Sciatic nerve (tissue), 2 donors: Measurements from ENCODE around the gene NPFF. TPM values are rescaled to one million over a fixed set of nuclear protein-coding genes. Genes with fewer than 3 reads are reported as not detected.

Source experiments
- ATAC-seq: fragments of 200-7000 bp; cut with Tn5 transposase; one replicate; pipeline ENCODE4 v1.9.1; 2020; ENCODE audit warnings: mild to moderate bottlenecking, moderate library complexity
- DNase-seq: peaks from one replicate; pipeline ENCODE4 v3.0.0-alpha.2; 2020; ENCODE audit warnings: low spot score
- intact Hi-C: fragments of 100-400 bp; cut with DNase I; formaldehyde crosslinking; loops from one replicate; pipeline ENCODE4 v1.14.2; 2022
- total RNA-seq: library from RNA; stranded (reverse); fragmentation: NEBNext Ultra II Directional; extraction: Animal tissue kit (Norgen Biotek cat#: 25700); gene quantifications from one replicate; pipeline ENCODE4 v1.2.1, GENCODE V29; 2021
- donor health status: DM: no; HTN: no; CAD: no.
- donor health status: DM: no; HTN: no; CAD: no.

Gene NPFF
- total RNA-seq, 1 donor from 2014 or later = not detected

DNA sequence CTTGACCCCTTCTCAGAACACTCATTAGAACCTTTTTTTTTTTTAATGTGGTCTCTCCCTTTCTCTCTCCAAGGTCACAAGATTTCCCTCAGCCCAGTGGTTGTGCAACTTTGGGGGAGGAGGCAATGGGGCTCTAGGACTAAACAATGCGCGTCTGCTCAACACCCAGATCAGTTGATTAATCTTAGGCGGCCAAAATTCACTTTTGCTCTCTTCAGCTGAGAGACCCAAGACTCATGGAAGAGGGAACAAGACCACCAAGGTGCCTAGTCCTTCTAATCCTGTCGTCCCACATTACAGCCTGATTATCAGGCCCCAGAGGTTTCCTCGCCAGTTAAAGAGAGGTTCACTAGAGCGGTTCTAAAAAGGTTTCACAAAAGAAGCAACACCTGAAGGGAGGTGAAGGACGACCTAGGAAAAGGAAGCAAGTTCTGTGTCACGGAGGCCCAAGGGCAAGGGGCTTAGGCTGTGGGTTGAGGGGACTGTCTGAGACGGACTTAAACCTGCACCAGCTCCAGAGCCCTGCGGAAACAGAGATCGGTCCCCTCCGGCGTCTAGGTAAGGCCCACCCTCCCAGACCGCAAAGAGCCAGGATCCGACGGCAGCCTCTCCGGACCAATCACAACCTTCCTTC is 7.0 kb downstream of the NPFF start:
- ATAC-seq (peak; percentile 56), DNase-seq (peak; percentile 81)
- intact Hi-C loops = loop anchor here (10.0 kb wide), 2 partner anchors 45 to 145 kb away; partner anchors contain the start of gene PCBP2

DNA sequence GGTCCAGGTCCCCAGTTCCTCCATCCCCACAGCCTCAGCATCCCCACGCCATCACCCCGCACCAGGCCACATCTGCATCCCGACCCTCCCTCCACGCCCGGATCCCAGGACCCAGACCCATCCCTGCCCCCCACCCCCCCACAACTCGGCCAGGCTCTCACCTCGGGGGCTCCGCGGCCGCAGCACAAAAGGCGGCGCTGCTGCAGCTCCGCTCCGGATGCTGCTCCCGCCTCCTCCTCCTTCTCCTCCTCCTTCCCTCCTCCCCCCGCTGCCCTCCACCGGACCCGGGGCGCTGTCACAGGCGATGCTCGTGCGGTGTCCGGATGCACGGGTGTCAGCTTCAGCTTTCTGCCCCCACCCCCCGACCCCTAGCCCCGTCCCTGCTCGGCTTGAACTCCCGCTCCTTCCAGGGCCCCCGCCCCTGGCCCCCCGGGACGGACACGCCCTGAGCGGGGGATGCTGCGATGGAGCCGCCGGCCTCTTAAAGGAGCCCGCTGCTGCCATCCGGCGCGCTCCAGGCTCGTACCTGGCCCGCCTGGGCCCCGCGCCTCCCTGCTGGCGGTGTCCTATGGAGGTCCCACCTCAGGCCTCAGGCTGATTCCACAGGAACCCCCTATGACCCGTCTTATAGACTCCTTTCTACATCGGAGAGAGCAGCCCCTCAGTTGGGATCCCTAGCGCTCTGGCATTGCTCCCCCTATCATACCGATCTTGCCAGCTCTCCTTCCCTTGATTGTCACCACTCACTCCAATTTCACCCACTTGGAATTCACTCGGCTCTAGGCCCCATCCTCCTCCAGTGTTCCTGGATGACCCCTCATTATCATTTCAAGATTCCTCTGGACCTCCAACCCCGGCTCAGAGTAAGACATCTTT is 7.8 kb downstream of the NPFF start, which contains the start of gene MAP3K12:
Gene MAP3K12, minus strand, starts transcription at position 193 of the 876 bp plus-strand sequence. CDS start 12,067 bp downstream, outside the sequence.
- ATAC-seq (peak; percentile 7), DNase-seq (peak; percentile 86)
- intact Hi-C loops = loop anchor here (10.0 kb wide), 2 partner anchors 45 to 145 kb away; partner anchors contain the start of gene PCBP2

DNA sequence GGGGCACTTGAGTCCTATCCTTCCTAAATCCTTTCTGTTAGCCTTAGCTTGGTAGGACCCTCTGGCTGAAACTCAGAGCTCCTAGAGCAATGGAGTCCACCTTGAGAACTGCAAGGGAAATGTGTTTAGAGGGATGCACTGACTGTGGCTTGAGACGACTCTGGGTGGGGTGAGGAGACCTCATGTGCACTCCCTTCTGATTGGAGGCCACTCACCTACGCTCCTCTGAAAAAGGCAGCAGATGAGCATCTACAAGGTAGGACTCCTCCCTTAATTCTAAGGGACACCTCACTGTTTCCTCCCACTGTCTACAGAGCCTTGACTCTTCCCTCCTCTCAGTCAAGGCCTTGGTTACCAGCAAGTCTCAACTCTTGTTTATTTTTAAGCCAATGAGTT is 9.1 kb downstream of the NPFF start:
- intact Hi-C loops = no loop called here
- ATAC-seq = no peak

DNA sequence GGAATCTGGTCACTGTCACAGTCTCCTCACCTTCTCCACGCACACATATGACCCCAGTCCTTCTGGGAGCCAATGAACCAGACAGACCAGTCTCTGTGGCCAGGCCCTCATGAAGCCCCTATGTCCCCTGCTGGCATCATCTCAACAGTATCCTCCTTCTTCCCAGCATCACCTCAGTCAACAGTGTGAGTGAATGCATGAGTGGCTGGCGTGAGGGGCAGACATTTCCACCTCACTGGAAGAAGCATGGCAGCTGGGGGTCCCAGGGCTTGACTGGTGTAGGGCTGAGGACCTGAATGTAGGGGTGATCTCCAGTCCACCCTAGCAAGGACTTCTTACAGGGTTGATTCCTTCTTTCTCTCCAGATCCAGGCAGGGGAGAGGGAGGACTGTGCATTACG is 9.8 kb downstream of the NPFF start:
- intact Hi-C loops = no loop called here
- no peak for ATAC-seq
- DNase-seq = peak; percentile 54

More for the DNA sequence above, 9.1 kb downstream of the NPFF start:
- no peak for DNase-seq

DNA sequence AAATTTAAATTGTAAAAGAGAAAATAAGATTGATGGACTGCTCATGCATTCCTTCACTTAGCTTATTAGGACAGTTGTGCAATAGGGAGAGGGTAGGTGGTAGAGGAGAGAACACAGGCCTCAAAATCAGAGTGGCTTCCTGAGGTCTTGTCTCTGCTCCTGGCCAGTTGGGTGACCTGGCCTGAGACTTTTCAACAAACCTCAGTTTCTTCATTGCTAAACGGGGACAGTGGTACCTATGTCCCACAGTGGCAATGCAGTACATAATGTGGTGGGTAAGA is 10.6 kb downstream of the NPFF start:
- no peak for DNase-seq
- ATAC-seq = no peak
- intact Hi-C loops = no loop called here

DNA sequence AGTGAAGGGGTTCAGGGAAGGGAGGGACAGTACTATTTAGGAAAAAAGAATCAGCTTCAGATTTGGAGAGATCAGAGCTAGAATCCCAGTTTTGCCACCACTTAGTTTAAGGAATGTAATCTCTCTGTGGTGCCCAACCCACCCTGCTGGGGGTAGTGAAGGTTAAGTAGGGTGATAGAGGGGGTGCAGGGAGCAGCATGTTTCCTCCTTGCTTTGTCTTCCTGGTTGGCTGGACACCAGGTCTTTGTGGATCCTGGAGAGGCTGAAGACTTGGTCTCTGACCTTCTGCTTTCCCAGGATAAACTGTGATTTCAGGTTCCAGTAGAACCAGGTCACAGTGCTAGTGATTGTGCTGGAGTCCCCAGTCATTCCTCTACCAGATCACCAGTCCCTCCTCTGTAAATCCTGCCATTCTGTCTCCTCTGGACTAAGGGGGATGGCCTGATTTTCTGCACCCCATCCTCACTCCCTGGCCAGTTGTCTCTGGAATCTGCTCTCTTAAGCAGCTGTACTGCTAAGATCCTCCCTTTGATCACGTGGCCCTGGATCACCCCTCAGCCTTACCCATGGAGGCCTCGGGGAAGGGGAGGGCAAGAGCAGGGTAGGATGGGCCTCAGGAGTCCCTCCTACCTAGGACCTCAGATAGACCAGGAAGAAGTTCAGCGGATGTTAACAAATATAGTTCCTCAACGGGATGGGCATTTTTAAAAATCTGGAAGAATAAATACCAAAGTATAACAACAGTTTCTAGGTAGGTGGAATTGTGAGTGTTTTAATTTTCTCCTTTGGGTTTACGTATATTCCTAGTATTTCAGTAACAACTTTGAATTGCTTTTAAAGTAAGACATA is 11.2 kb downstream of the NPFF start:
- ATAC-seq = peak; percentile 35
- intact Hi-C loops = no loop called here

DNA sequence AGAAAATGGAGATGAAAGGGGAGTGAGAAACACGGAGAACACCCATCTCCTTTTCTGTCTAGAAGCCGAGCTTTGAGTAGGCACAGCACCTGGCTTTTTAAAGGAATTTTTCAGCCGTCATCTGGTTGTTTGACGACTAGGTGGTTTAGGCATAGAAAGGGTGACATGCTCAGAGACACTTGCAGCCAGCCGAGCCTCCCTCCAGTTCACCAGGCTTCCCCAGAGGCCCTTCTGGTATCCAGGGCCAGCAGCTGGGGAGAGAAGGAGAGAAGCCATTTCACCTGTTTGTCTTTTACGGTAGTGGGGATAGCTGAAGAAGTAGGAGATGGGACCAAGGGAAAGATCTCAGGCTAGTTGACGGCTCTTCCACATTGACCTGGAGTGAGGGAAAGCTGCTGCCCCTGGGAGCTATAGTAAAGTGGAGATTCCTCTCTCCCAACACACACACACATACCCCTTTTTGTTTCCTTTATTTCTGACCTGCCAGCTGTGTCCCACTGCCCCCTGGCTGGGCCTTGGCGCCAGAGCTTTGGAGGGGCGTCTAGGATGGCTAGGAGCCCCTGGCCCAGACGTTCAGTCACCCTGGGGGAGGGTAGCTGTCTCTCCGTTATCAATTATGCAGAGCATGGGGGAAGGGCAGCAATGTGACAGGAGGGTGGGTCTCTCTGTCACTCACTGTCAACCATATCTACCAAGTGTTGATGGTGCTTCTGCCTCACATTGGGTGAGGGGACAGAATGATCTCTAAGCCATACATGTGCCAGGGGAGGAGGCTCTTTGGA is 13.5 kb downstream of the NPFF start:
- DNase-seq (peak; percentile 54), ATAC-seq (no peak)
- intact Hi-C loops = no loop called here

More for the DNA sequence above, 11.2 kb downstream of the NPFF start:
- DNase-seq = peak; percentile 82

DNA sequence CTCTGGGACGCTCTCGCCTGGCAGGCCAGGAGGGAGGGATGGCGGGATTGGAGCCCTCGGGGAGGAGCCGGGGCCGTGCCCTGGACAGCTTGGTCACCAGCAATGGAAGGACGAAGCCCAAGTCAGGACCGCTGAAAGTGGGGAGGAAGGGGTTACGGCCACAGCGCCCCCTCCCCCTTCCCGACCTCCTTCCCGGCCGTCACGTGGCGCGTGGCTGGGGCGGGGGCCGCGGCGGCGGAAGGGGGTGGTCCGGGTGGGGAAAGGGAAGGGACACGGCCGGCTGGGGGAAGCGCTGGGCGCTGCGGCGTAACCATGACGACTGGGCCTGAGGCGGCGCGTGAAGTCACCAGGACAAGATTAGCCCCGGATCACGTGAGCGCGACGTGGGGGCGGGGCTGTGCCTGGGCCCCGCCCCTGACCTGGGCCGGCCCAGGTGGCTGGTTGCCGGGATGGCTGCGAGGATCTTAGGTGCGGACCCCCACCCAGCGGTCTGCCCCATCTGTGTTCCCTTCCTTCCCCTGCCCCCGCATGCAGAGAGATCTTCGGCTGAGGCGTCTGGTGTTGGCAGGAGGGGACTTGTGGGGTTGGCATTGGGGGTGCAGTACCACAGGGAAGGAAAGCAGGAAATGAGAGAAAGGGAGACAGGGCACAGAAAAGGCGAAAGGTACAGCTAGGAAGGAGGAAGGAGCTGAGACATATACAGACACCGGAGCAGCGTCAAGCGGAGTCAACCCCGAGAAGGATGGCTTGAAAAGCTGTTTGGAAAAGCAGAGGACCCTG is 14.3 kb downstream of the NPFF start:
- ATAC-seq (peak; percentile 95), DNase-seq (peak; percentile 97)
- intact Hi-C loops = no loop called here

DNA sequence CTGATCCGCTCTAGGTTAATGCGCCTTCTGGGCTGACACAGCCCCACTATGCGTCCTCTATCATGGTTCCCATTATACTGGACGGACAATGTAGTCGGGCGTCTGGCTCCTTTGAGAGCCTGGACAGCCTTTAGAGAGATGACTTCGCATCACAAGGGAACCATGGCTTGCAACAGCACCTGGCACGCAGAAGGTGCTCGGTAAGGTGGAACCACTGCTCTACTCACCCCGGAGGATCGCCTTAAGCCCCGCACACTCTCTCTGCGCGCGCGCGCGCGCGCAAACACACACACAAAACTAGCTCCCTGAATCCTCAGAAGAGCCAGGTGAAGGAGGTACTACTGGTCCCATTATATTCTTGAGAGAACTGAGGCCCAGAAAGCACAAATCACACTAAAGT is 15.1 kb downstream of the NPFF start:
- no peak for ATAC-seq
- peak; percentile 57 for DNase-seq
- intact Hi-C loops = no loop called here

DNA sequence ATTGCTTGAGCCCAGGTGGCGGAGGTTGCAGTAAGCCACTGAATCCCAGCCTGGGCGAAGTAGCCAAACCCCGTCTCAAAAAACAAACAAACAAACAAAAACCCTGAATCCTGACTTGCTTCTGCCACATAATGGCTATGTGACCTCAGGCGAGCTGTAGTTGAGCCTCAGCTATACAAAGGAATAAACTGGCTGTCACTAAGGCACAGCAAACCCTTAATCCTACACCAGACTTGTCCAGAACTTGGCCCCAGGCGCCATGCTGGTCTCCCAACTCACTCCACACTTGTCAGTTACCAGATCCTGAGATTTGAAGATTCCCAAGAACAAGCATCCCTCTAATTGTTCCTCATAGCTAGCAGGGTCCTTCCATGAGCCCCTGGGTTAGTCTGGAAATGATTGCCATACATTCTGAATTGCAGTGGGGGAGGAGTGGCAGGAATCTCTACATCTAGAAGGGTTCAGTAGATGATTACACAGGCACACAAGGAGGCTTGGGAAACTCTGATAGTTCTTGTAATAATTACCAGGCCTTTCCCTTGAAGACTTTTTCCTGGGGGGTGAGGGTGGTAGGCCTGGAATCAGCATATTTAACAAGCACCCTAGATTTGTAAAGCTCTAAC is 17.9 kb downstream of the NPFF start:
- intact Hi-C loops = no loop called here
- ATAC-seq (no peak), DNase-seq (peak; percentile 30)

DNA sequence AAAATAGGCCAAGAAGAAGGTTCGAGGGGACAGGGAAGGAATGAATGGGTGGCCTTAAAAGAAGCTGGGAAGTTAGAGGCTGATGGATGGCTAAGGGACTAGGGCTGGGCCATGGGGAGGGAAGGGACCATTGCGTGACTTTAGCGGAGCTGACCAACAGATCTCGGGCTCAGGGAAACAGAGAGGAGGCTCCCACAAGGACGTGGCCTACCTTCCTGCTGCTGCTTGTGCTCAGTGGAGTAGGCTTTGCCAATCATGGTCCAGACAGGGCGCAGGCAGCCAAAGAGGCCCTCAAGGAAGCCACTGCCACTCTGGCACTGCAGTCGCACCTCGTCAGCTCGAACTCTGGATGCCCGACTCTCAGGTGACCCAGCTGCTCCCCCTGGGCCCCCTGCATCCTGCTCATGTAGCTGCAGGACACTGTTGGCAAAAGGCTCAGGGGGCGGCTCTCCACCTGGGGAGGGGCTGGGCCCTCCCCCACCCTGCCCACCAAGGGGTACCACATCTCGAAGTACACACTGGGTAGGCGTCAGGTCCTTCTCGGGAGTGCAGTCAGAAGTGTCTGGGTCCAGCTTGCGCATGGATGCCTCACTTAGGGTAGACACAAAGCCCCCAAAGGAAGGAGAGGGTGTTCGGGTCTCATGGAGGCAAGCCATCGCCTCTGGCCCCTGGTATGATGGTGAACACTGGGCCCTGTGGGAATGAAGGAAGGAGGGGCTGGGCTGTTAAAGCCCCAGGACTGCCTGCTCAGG is 20.4 kb downstream of the NPFF start:
- intact Hi-C loops = no loop called here
- no peak for ATAC-seq
- peak; percentile 50 for DNase-seq

DNA sequence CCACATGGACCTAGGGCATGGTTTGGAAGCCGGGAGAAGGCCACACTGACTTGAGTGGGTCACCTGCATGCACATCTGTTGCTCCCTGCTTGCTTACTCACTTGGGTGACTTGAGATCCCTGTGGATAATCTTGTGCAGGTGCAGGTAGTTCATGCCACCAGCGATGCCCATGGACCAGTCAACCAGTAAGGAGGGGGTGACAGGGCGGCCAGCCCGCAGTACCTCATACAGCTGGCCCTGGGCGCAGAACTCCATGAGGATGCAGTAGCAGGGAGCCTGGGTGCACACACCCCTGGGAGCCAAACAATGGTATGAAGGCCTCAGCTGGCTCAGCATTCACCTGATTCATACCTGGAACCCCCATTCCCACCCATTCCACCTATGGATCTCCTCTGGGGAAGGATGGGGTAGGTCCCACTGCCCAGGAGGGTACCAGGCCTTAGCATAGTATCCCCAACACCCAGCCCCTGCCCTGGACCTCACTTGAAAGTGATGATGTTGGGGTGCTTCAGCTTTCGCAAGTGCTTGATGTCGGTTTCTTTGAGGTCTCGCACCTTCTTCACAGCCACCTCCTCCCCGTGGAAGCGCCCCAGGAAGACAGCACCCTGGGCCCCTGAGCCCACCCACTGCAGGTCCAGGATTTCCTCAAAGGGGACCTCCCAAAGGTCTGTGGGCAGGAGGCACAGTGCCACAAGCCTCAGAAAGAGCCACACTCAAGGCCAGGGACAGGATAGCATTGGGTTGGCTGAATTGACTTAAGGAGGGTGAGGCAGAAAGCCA is 21.1 kb downstream of the NPFF start:
- DNase-seq = peak; percentile 57
- intact Hi-C loops = no loop called here
- no peak for ATAC-seq

DNA sequence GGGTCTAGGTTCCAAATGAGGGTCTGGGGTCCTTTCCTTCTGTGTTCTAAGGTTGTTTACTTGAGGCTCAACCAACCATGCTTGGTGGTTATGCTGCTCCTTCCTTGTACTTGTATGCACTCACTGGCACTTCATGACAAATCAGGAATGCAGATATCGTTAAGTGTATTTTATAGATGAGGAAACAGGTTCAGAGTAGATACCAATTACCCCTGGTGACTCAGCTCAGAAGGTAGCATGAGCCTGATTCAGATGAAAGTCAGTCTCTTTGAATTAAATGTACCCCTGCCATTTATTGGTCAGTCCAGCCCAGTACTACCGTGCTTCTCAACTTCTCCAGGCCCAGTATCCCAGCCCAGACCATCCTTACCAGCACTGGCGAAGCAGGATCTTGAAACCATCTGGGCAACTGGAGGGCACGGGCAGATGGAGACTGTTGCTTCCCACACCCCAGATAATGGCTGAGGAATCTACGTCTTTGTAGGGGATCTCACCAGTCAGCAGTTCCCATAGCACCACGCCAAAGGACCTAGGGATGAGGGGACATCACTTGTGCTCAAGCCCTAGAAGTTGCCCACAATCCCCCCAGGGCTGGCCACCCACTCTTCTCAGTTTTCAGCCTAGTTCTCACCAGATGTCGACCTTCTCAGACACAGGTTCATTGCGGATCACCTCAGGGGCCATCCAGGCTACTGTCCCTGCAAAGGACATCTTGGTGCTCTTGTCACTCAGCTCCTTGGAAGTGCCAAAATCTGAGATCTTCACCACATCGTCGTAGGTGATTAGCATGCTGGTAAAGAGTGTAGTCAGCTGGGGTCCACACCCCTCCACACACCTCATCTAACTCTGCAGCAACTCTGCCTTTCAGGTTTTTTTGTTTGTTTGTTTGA is 22.4 kb downstream of the NPFF start:
- intact Hi-C loops = no loop called here
- DNase-seq (peak; percentile 46), ATAC-seq (no peak)

DNA sequence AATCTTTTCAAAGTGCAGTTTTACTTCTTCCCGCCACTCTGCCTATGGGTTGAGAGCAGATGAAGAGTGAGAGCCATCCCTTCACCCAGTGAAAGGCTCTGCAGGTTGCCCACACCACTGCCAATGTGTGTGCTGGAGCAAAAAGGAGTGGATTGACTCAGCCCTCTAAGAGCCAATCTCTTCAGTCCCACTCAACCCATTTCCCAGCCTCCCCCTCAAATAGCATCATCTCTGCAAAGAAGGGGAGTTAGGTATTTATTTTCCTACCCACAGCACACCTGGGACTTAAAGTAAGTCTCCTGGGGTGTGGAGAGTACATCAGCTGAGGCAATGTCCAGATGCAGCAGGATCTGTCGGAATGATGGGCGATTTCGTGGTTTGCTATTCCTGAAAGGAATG is 23.3 kb downstream of the NPFF start:
- intact Hi-C loops = no loop called here
- DNase-seq = peak; percentile 37
- ATAC-seq = no peak
